HepG2 (cell line): ENCODE measurements around the gene GPR4. TPM values are rescaled to one million over a fixed set of nuclear protein-coding genes. Genes with fewer than 3 reads are reported as not detected.
A peak's percentile ranks its signal among the peaks of the same experiment; 100 is the strongest.

ENCODE experiments used
- AKAP8 ChIP-seq: sonication (generic); formaldehyde crosslinking; IDR thresholded peaks from 2 replicates; pipeline ENCODE4 v1.5.1; 2020; ENCODE audit warnings: mild to moderate bottlenecking, missing genetic modification reagents
- FOXA3 ChIP-seq: IDR thresholded peaks from 2 replicates; pipeline ENCODE4 v1.6.1; 2016; ENCODE audit warnings: missing genetic modification reagents, missing compliant biosample characterization
- GTF3A ChIP-seq: sonication (generic); formaldehyde crosslinking; conservative IDR thresholded peaks from 2 replicates; pipeline ENCODE4 v1.4.0; 2020; ENCODE audit warnings: mild to moderate bottlenecking, missing genetic modification reagents
- HCFC1 ChIP-seq: fragments of 150-350 bp; IDR thresholded peaks from 2 replicates; pipeline ENCODE4 v1.6.1; 2014; ENCODE audit warnings: low read depth, low read length
- KAT2B ChIP-seq: fragments of 150-350 bp; IDR thresholded peaks from 2 replicates; pipeline ENCODE4 v1.6.1; 2014; ENCODE audit warnings: low read depth, low read length, borderline replicate concordance
- NFYB ChIP-seq: sonication (generic); formaldehyde crosslinking; IDR thresholded peaks from 2 replicates; pipeline ENCODE4 v1.4.0; 2020; ENCODE audit warnings: missing genetic modification reagents
- NR0B2 ChIP-seq: sonication (generic); formaldehyde crosslinking; IDR thresholded peaks from 2 replicates; pipeline ENCODE4 v1.4.0; 2020; ENCODE audit warnings: mild to moderate bottlenecking, missing genetic modification reagents
- PHF5A ChIP-seq: IDR thresholded peaks from one replicate; pipeline ENCODE4 v1.6.1; 2018; ENCODE audit warnings: low read depth, missing genetic modification reagents; ENCODE audit not compliant: unreplicated experiment
- SALL1 ChIP-seq: sonication (generic); formaldehyde crosslinking; IDR thresholded peaks from 2 replicates; pipeline ENCODE4 v1.8.0; 2022; ENCODE audit warnings: mild to moderate bottlenecking, missing genetic modification reagents
- SIX1 ChIP-seq: sonication (generic); formaldehyde crosslinking; IDR thresholded peaks from 2 replicates; pipeline ENCODE4 v1.4.0; 2020; ENCODE audit warnings: missing genetic modification reagents, borderline replicate concordance
- ZNF180 ChIP-seq: sonication (generic); formaldehyde crosslinking; IDR thresholded peaks from 2 replicates; pipeline ENCODE4 v1.4.0; 2020; ENCODE audit warnings: low read depth, missing genetic modification reagents, borderline replicate concordance
- ZNF232 ChIP-seq: sonication (generic); formaldehyde crosslinking; IDR thresholded peaks from 2 replicates; pipeline ENCODE4 v1.4.0; 2020; ENCODE audit warnings: missing genetic modification reagents, borderline replicate concordance
- ZNF407 ChIP-seq: sonication (generic); formaldehyde crosslinking; IDR thresholded peaks from one replicate; pipeline ENCODE4 v1.5.1; 2020; ENCODE audit warnings: mild to moderate bottlenecking, missing genetic modification reagents; ENCODE audit errors: not compliant biosample characterization
- ZNF468 ChIP-seq: sonication (generic); formaldehyde crosslinking; IDR thresholded peaks from 2 replicates; pipeline ENCODE4 v1.8.0; 2022; ENCODE audit warnings: mild to moderate bottlenecking, moderate library complexity, missing genetic modification reagents
- ZNF720 ChIP-seq: sonication (generic); formaldehyde crosslinking; IDR thresholded peaks from 2 replicates; pipeline ENCODE4 v1.4.0; 2020; ENCODE audit warnings: missing genetic modification reagents
- ZNF878 ChIP-seq: sonication (generic); formaldehyde crosslinking; IDR thresholded peaks from 2 replicates; pipeline ENCODE4 v1.8.1; 2023; ENCODE audit warnings: mild to moderate bottlenecking, missing genetic modification reagents, moderate library complexity
- polyA plus RNA-seq, 8 experiments: library from polyadenylated mRNA; depleted of rRNA in 3 of 8; stranded (reverse) in 7 of 8; unstranded in 1 of 8; fragments of >200 nt; fragmentation: Illumina TruSeq in 4 of 8; extraction: Trizol in 4 of 8; gene quantifications; 2 replicates each; pipeline versions ENCODE4 v1.2.1 to v1.2.3, GENCODE V29; 2011 to 2016; ENCODE audit warnings: low read depth in 4 of 8, missing spikeins in 1 of 8, mixed read lengths in 1 of 8; ENCODE audit not compliant: insufficient read depth in 1 of 8
- total RNA-seq, 5 experiments: library from RNA; depleted of rRNA; stranded (reverse); fragments of >200 nt; fragmentation: Illumina TruSeq; extraction: Trizol; gene quantifications; 2 replicates each; pipeline ENCODE4 v1.2.3, GENCODE V29; 2016; ENCODE audit warnings: low read depth in 1 of 5
- TF ChIP-seq, protein P1 (sequence below): sonication (generic); formaldehyde crosslinking; IDR thresholded peaks from 2 replicates; pipeline ENCODE4 v1.9.0; 2021; ENCODE audit warnings: missing genetic modification reagents, borderline replicate concordance

The GPR4 gene
- total and polyA plus RNA-seq, 2 of the 13 experiments (the other 11 are each of a cell fraction or from before 2014, with no cell fraction given) = 0.15 TPM; not detected in 1

- no peak for TF ChIP-seq ZNF407
- no peak for TF ChIP-seq GTF3A (CRISPR knock-in tag)
- TF ChIP-seq ZNF468 (CRISPR knock-in tag) = no peak
- TF ChIP-seq, protein P1, sequence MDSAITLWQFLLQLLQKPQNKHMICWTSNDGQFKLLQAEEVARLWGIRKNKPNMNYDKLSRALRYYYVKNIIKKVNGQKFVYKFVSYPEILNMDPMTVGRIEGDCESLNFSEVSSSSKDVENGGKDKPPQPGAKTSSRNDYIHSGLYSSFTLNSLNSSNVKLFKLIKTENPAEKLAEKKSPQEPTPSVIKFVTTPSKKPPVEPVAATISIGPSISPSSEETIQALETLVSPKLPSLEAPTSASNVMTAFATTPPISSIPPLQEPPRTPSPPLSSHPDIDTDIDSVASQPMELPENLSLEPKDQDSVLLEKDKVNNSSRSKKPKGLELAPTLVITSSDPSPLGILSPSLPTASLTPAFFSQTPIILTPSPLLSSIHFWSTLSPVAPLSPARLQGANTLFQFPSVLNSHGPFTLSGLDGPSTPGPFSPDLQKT (CRISPR knock-in tag) = no peak
- no peak for TF ChIP-seq ZNF180 (CRISPR knock-in tag)
- TF ChIP-seq NFYB (CRISPR knock-in tag) = peak; percentile 45; the same call in 1 of the 2 replicates
- no peak for TF ChIP-seq HCFC1
- no peak for TF ChIP-seq ZNF878 (CRISPR knock-in tag)
- peak; percentile 73 for TF ChIP-seq PHF5A (CRISPR knock-in tag)
- TF ChIP-seq NR0B2 (CRISPR knock-in tag) = no peak
- TF ChIP-seq SALL1 = peak; percentile 90
- peak; percentile 60 for TF ChIP-seq FOXA3 (CRISPR knock-in tag)
- peak; percentile 72; the same call in 1 of the 2 replicates for TF ChIP-seq ZNF232 (CRISPR knock-in tag)
- TF ChIP-seq SIX1 (CRISPR knock-in tag) = no peak
- no peak for TF ChIP-seq AKAP8 (CRISPR knock-in tag)
- TF ChIP-seq ZNF720 (CRISPR knock-in tag) = no peak
- TF ChIP-seq KAT2B = no peak
Observed at GRCh38 chr19:45591004-45591637, 10.9 kb downstream of the GPR4 start (continued).
